BJ (cell line): ENCODE results near the gene POLD1. TPM values are rescaled to one million over a fixed set of nuclear protein-coding genes. Genes with fewer than 3 reads are reported as not detected.

Experiments used
- CTCF ChIA-PET: fragments of 350-600 bp; formaldehyde crosslinking; extraction: SDS; loops from one replicate; lab custom pipeline; 2021; ENCODE audit warnings: antibody characterized with exemption, inconsistent platforms; lab: Yijun Ruan, JAX
- POLR2A ChIA-PET: fragments of 300-600 bp; sonication (Branson Sonifier 250); formaldehyde crosslinking; extraction: SDS; loops from one replicate; lab custom pipeline; 2021; ENCODE audit warnings: antibody characterized with exemption; lab: Charles Lee
- DNase-seq: peaks from one replicate; pipeline ENCODE4 v3.0.0-alpha.2; 2011; ENCODE audit warnings: low read depth
- H3K27me3 ChIP-seq: 2 replicates; pipeline ENCODE4 v1.6.0; 2011; ENCODE audit warnings: low read length; ENCODE audit not compliant: control insufficient read depth, insufficient read depth
- H3K36me3 ChIP-seq: 2 replicates; pipeline ENCODE4 v1.5.1; 2011; ENCODE audit warnings: low read length; ENCODE audit not compliant: control insufficient read depth, insufficient read depth
- H3K4me3 ChIP-seq: 2 replicates; pipeline ENCODE4 v1.5.1; 2011; ENCODE audit warnings: low read depth, mild to moderate bottlenecking, control low read depth, low read length
- polyA plus RNA-seq: library from polyadenylated mRNA; depleted of rRNA; stranded (reverse); fragments of >200 nt; gene quantifications from 2 replicates; pipeline ENCODE4 v1.2.3, GENCODE V29; 2011
- TF ChIP-seq, protein P1 (sequence below): IDR thresholded peaks from 2 replicates; pipeline ENCODE4 v1.5.1; 2011; ENCODE audit warnings: low read depth, mild to moderate bottlenecking, control low read depth, inconsistent platforms, low read length, moderate library complexity; ENCODE audit not compliant: insufficient read depth

The POLD1 gene
- polyA plus RNA-seq, 1 experiment: 10.8 TPM

DNA sequence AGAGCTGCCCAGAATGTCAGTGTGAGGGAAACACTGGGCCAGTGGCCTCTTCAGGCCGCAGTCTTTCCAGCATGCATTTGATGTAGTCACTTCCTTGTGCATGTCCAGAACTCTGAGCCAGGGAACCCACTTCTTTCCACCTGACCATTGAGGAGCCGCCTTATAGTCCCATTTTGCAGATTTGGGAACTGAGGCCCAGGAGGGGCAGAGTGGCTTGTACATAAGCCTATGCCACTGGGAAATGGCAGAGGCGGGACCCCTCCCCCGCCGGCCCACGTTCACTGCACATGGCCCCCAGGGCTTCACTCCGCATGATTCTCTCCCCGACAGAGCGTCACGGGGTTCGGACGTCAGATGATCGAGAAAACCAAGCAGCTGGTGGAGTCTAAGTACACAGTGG is 28.9 kb downstream of the POLD1 start:
- TF ChIP-seq, protein P1, sequence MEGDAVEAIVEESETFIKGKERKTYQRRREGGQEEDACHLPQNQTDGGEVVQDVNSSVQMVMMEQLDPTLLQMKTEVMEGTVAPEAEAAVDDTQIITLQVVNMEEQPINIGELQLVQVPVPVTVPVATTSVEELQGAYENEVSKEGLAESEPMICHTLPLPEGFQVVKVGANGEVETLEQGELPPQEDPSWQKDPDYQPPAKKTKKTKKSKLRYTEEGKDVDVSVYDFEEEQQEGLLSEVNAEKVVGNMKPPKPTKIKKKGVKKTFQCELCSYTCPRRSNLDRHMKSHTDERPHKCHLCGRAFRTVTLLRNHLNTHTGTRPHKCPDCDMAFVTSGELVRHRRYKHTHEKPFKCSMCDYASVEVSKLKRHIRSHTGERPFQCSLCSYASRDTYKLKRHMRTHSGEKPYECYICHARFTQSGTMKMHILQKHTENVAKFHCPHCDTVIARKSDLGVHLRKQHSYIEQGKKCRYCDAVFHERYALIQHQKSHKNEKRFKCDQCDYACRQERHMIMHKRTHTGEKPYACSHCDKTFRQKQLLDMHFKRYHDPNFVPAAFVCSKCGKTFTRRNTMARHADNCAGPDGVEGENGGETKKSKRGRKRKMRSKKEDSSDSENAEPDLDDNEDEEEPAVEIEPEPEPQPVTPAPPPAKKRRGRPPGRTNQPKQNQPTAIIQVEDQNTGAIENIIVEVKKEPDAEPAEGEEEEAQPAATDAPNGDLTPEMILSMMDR: no peak
- POLR2A ChIA-PET: no interaction called here
- H3K36me3 ChIP-seq: peaks cover 3% of the 10 kb centered on the region
- CTCF ChIA-PET: no interaction called here
- H3K27me3 ChIP-seq: no peaks in the 10 kb centered on the region
- H3K4me3 ChIP-seq: no peak overlapping the region
- DNase-seq: no peak

DNA sequence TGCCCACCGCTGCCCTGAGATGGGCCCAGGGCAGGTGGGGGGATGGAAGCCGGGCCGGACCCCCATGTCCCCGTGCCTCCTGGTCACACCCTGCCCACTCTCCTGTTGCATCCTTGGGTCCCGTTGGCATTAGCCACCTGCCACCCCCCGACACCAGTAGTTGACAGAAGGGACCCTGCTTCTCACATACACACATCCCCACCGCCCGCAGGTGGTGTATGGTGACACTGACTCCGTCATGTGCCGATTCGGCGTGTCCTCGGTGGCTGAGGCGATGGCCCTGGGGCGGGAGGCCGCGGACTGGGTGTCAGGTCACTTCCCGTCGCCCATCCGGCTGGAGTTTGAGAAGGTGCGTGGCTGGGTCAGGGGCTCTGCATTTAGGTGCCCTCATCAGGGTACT is 29.4 kb downstream of the POLD1 start:
- ChIA-PET POLR2A (no interaction called here), CTCF (interaction anchor here (0.9 kb wide), 1 partner anchor 44 kb away, joined by 3 read pairs; no protein-coding TSS in a partner anchor)
- H3K36me3 ChIP-seq: peaks cover 3% of the 10 kb centered on the region
- DNase-seq: no peak
- TF ChIP-seq, protein P1: no peak
- H3K27me3 ChIP-seq: no peaks in the 10 kb centered on the region
- no peak overlapping the region for H3K4me3 ChIP-seq

DNA sequence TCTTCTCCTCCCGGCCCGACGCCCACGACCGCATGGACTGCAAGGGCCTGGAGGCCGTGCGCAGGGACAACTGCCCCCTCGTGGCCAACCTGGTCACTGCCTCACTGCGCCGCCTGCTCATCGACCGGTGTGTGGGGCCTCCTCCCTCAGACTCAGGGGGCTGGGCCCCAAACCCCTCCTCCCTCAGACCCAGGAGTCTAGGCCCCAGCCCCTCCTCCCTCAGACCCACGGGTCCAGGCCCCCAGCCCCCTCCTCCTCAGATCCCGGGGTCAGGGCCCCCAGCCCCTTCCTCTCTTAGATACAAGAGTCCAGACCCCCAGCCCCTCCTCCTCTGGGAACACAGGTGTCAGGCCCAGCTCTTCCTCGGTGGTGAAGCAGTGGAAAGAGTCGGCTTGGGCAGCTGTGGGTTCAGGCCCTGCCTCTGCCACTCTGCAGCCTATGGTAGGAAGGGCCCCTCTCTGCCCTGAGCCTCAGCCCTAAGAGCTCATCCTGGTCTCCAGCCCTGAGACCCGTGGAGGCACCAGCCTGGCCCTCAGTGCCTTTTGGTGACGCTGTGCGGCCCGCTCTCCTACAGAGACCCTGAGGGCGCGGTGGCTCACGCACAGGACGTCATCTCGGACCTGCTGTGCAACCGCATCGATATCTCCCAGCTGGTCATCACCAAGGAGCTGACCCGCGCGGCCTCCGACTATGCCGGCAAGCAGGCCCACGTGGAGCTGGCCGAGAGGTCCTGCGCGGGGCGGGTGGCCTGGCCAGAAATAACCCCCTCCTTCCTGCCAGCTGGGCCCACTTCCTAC is 30.9 kb downstream of the POLD1 start:
- Histone ChIP-seq H3K36me3 (peaks cover 3% of the 10 kb centered on the region), H3K4me3 (no peak overlapping the region), H3K27me3 (peaks cover 2% of the 10 kb centered on the region)
- TF ChIP-seq, protein P1: peak; percentile 86
- no peak for DNase-seq
- CTCF ChIA-PET: interaction anchor here (0.6 to 1.8 kb wide), 11 partner anchors 10 to 54 kb away, joined by 3 to 8 read pairs (median 3); partner anchors contain the start of gene POLD1
- POLR2A ChIA-PET: no interaction called here

DNA sequence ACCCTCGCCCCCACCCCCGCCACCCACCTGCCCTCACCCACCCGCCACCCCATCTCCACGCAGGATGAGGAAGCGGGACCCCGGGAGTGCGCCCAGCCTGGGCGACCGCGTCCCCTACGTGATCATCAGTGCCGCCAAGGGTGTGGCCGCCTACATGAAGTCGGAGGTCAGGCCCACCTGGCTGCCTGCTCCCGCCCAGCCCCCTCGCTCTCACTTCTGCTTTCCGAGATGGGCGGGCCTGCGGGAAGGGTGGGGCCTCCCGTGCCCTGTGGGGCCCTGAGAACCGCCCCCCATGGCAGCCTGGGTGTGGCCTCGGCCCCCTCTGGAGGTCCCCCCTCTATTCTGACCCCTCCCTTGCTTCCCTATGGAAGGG is 31.5 kb downstream of the POLD1 start:
- H3K27me3 ChIP-seq: peaks cover 2% of the 10 kb centered on the region
- no peak overlapping the region for H3K4me3 ChIP-seq
- H3K36me3 ChIP-seq: peaks cover 1% of the 10 kb centered on the region; the same call in 1 of the 2 replicates
- CTCF ChIA-PET: interaction anchor here (0.6 to 1.8 kb wide), 11 partner anchors 9 to 54 kb away, joined by 3 to 8 read pairs (median 3); partner anchors contain the start of gene POLD1
- POLR2A ChIA-PET: no interaction called here
- TF ChIP-seq, protein P1: no peak
- no peak for DNase-seq
